BJ (cell line): ENCODE data around the gene PNPLA2. TPM values are rescaled to one million over a fixed set of nuclear protein-coding genes. Genes with fewer than 3 reads are reported as not detected.

ENCODE experiments used
- CTCF ChIA-PET: fragments of 350-600 bp; formaldehyde crosslinking; extraction: SDS; loops from one replicate; lab custom pipeline; 2021; ENCODE audit warnings: antibody characterized with exemption, inconsistent platforms; lab: Yijun Ruan, JAX
- POLR2A ChIA-PET: fragments of 300-600 bp; sonication (Branson Sonifier 250); formaldehyde crosslinking; extraction: SDS; loops from one replicate; lab custom pipeline; 2021; ENCODE audit warnings: antibody characterized with exemption; lab: Charles Lee
- DNase-seq: peaks from one replicate; pipeline ENCODE4 v3.0.0-alpha.2; 2011; ENCODE audit warnings: low read depth
- H3K27me3 ChIP-seq: 2 replicates; pipeline ENCODE4 v1.6.0; 2011; ENCODE audit warnings: low read length; ENCODE audit not compliant: control insufficient read depth, insufficient read depth
- H3K36me3 ChIP-seq: 2 replicates; pipeline ENCODE4 v1.5.1; 2011; ENCODE audit warnings: low read length; ENCODE audit not compliant: control insufficient read depth, insufficient read depth
- H3K4me3 ChIP-seq: 2 replicates; pipeline ENCODE4 v1.5.1; 2011; ENCODE audit warnings: low read depth, mild to moderate bottlenecking, control low read depth, low read length
- CTCF ChIP-seq: IDR thresholded peaks from 2 replicates; pipeline ENCODE4 v1.5.1; 2011; ENCODE audit warnings: low read depth, mild to moderate bottlenecking, control low read depth, inconsistent platforms, low read length, moderate library complexity; ENCODE audit not compliant: insufficient read depth
- polyA plus RNA-seq: library from polyadenylated mRNA; depleted of rRNA; stranded (reverse); fragments of >200 nt; gene quantifications from 2 replicates; pipeline ENCODE4 v1.2.3, GENCODE V29; 2011

The PNPLA2 gene
- polyA plus RNA-seq, 1 experiment = 53.1 TPM

- no peak for DNase-seq
- ChIA-PET CTCF (interaction anchor here (0.8 to 4.4 kb wide), 11 partner anchors 9 to 236 kb away, joined by 3 to 20 read pairs (median 3); partner anchors contain the start of gene PNPLA2), POLR2A (no interaction called here)
- Histone ChIP-seq H3K27me3 (no peaks in the 10 kb centered on the region), H3K4me3 (no peak overlapping the region), H3K36me3 (peaks cover 6% of the 10 kb centered on the region)
- TF ChIP-seq CTCF = no peak
These were observed 29.2 kb downstream of the PNPLA2 start for GRCh38 chr11:847876-848275.

- peak; percentile 92 for TF ChIP-seq CTCF
- CTCF ChIA-PET = interaction anchor here (0.5 to 4.4 kb wide), 15 partner anchors 8 to 237 kb away, joined by 3 to 20 read pairs (median 3); partner anchors contain the start of gene PNPLA2
- Histone ChIP-seq H3K4me3 (no peak overlapping the region), H3K36me3 (peaks cover 6% of the 10 kb centered on the region), H3K27me3 (no peaks in the 10 kb centered on the region)
- POLR2A ChIA-PET = no interaction called here
- no peak for DNase-seq
These were observed 29.7 kb downstream of the PNPLA2 start for GRCh38 chr11:848380-848931.

GRCh38 chr11:849104-849824, 30.6 kb downstream of the PNPLA2 start:
- Histone ChIP-seq H3K4me3 (peak overlapping the region; percentile 42), H3K27me3 (no peaks in the 10 kb centered on the region), H3K36me3 (peaks cover 6% of the 10 kb centered on the region)
- no peak for TF ChIP-seq CTCF
- ChIA-PET CTCF (interaction anchor here (0.5 to 4.4 kb wide), 14 partner anchors 8 to 237 kb away, joined by 3 to 20 read pairs (median 4); partner anchors contain the start of gene PNPLA2), POLR2A (no interaction called here)
- no peak for DNase-seq

- Histone ChIP-seq H3K27me3 (no peaks in the 10 kb centered on the region), H3K4me3 (peak overlapping the region; percentile 15), H3K36me3 (peaks cover 6% of the 10 kb centered on the region)
- DNase-seq = no peak
- no peak for TF ChIP-seq CTCF
- CTCF ChIA-PET = interaction anchor here (0.6 to 1.8 kb wide), 4 partner anchors 10 to 101 kb away, joined by 3 to 7 read pairs (median 4); no protein-coding TSS in a partner anchor
- POLR2A ChIA-PET = no interaction called here
These were observed 31.4 kb downstream of the PNPLA2 start for GRCh38 chr11:849951-850774.
